ENCODE results near the gene AP5Z1.

The AP5Z1 gene

DNA sequence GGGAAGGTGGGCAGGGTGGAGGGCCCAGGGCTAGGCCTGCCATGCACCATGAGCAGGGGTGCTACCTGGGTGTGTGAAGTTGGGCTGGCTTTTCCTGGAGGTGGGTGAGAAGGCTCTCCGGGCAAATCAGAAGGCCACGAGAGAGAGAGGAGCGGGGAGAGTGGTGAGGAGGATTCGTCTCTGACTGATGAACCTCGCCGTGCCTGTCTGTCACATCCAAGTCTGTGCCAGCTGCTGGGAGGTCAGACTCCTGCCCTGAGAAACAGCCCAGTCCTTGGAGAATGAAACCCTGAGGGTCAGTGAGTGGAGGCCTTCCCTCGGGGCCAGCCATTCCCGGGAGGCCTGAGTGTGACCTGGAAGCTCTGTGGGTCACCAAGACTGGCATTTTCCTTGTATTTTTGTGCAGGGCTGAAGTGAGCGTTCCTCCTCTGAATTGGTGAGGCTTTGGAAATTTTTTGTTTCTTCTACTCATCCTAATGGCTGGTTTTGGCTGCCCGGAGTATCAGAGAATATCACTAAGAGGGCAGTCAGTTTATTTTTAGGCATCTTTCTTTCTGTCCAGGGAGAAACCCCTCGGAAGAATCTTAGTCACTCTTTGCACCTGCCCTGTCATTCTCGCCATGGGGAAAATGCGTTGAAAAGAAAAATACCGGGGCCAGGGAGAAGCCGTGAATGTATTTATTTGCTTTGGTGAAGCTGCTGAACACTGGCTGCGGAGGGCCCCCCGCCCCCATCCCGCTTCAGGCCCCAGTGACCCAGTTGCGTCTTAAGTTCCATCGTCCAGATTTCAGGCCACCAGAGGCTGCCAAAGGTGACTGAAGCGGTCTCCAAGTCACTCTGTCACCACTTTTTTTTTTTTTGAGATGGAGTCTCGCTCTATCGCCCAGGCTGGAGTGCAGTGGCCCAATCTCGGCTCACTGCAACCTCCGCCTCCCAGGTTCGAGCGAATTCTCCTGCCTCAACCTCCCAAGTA lies 6.5 kb upstream of the AP5Z1 start:
- no peak for DNase-seq

DNA sequence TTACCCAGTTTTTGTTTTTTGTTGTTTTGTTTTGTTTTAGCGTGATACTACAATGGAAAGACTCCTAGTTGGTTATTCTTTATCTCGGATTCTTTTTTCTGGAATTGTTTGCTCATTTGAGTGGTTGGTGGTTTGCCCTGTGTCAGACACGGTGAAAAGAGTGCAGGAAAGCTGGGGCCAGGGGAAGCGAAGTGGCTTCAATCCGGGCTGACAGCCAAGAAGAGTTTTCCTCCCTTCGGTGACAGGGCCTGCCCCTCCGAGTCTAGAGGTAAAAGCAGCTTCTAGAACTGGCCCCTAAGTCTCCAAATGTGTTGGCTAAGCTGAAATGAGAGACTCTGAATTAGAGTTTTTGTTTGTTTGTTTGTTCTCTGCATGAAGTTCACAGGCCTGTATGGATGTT lies 5.7 kb upstream of the AP5Z1 start:
- peak; percentile 32 for DNase-seq

DNA sequence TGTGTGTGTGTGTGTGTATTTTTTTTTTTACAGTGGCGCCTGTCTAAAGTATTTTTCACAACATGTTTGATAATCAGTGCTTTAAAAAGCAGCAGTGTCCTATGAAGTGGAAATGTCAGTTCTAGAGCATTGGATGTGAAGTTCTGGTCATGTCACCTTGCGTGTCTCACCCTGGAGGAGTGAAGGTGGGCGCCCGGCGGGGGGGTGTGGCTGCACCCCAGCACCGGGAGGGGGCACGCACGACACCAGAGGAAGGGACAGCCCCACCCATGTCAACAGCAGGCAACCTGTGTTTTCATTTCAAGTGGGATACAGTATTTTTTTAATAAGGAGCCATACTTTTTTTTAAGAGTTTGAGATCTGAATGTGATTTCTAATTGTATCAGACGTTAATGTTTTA lies 4.5 kb upstream of the AP5Z1 start:
- DNase-seq, result no peak

DNA sequence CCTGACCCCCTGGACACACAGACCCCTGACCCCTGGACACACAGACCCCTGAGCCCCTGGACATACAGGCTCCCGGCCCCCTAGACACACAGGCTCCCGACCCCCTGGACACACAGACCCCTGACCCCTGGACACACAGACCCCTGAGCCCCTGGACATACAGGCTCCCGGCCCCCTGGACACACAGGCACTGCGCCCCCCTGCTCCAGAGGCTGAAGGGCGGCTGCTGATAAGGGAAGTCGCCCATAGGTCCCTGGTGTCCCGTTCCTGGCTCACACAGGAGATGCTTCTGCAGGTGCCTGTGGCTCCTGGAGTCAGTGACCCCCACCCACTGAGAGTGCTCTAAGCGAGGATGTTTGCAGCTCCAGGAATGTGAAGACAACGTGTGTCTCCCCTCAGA lies 3.7 kb upstream of the AP5Z1 start:
- no peak for DNase-seq

DNA sequence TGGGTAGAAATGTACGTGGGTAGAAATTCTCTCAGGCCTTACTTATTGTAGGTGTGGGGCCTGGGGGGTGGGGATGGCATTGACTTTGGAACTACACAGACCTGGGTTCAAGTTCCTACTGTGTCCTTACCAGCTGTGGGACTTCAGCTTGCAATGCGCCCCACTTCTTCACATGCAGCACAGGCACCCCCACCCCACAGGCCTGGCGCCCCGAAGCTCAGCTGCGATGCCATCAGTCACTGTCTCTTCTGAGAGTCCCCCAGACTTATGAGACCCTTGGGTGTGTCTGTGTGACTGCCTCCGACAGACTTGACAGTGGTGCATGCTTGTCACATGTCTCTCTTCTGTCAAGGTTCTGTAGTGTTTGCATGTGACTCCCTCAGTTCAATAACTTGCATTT lies 3.1 kb upstream of the AP5Z1 start:
- DNase-seq, result no peak

DNA sequence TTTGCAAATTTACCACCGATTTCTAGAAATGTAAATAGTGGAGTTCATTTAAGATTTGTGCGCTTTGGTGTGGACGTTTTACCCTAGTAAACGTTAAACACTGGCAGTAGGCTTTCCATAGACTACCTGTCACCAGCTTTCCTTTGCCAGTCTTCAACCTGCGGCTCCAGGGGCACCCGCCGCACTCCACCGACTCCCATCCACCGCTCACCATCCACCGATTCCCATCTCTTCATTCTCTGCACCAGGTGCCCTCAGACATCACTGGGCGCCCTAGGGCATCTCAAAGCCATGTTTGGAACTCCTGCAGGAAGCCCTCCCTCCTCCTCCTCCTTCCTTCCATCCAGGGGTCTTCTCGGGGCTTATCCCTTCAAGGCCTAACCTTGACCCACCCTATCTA lies 1.4 kb upstream of the AP5Z1 start:
- DNase-seq, result no peak

DNA sequence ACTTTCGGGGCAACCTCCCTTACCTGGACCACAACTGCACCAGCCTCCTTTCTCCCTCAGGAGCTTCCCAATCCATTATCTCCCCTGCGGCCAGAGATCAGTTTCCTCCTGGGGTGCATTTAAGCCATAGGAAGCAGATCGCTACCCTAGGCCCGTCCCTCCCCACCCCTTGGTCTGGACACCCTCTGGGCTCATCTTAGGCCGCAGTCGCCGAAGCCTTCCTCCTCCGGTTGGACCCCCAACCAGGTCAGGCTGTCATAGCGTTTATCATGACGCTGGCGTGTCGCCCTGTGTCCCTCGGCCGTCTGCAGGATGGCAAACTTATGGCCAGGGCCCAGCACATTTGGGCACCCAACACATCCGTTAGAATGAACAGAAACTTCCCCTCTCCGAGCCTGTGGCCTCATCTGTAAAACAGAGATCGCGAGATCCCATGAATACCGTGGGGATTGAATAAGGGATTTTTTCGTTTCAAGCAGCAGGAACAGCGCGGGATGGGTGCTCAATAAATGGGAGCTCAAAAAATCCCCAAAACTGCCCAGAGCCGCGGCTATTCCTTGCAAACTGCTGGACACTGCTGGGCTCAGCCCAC lies 669 bp upstream of the AP5Z1 start:
- DNase-seq, result no peak

DNA sequence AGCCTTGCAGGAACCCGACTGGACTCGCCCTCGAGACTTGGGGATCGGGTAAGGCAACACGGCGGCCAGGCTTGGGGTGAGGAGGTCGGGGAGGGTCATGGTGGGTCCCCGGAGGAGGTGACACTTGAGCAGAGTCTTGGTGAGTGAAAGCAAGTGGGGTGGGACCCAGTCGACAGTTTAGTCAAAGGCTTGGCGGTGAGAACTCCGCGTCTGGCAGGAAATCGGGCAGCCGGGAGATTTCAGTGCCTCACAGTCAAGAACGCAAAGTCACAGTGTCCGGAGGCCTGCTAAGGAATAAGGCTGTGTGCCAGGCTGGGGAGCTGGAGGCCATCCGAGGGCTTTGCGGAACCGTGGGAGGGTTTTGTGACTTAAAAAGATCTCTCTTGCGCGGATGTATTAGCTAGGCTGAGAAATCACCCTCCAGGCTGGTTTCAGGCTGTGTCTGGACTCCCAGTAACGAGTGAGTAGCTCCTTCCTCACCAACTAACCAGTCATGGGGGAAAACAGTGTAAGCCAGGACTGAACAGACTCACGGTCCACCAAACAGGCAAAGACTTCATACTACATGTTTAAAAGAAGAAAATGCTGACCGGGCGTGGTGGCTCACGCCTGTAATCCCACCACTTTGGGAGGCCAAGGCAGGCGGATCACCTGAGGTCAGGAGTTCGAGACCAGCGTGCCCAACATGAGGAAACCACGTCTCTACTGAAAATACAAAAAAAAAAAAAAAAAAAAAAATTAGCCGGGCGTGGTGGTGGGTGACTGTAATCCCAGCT lies 613 bp downstream of the AP5Z1 start:
- no peak for DNase-seq

DNA sequence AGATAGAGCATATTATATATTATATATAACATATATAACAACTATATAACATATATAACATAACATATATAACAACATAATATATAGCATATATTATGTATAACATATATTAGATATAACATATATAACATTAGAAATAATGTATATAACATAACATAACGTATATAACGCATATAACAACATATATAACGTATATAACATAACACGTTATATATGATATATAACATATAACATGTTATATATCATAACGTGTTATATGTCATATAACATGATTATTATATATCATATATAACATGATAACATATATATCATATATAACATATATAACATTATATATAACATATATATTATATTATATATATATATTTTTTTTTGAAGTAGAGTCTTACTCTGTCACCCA lies 3.7 kb downstream of the AP5Z1 start:
- no peak for DNase-seq

DNA sequence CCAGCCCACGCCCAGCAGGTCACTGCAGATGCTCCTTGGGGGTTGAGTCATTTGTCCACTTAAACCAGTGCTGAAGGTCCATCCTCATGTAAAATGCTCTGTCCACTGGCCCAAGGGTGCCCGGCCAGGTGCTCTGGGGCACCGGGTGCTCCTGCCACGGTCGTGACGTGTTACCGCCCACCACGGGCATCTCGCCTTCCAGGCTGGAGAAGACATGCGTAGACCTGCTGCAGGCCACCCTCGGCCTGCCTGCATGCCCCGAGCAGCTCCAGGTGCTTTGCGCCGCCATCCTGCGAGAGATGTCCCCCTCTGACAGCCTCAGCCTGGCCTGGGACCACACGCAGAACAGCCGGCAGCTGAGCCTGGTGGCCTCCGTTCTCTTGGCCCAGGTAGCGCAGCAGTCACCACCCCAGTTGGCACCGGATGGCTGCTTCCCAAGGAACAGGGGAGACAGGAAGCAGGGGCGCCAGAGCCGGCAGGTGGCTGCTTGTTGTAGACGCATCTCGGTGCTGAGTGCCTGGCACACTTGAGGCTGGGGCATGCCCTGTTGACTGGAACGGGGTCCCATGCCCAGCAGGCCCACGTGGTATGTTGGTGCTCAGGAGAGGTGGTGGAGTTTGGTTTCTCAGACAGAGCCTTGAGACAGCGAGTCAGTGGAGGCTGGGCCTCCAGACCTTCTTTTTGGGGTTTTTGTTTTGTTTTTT lies 6.1 kb downstream of the AP5Z1 start:
- no peak for DNase-seq

DNA sequence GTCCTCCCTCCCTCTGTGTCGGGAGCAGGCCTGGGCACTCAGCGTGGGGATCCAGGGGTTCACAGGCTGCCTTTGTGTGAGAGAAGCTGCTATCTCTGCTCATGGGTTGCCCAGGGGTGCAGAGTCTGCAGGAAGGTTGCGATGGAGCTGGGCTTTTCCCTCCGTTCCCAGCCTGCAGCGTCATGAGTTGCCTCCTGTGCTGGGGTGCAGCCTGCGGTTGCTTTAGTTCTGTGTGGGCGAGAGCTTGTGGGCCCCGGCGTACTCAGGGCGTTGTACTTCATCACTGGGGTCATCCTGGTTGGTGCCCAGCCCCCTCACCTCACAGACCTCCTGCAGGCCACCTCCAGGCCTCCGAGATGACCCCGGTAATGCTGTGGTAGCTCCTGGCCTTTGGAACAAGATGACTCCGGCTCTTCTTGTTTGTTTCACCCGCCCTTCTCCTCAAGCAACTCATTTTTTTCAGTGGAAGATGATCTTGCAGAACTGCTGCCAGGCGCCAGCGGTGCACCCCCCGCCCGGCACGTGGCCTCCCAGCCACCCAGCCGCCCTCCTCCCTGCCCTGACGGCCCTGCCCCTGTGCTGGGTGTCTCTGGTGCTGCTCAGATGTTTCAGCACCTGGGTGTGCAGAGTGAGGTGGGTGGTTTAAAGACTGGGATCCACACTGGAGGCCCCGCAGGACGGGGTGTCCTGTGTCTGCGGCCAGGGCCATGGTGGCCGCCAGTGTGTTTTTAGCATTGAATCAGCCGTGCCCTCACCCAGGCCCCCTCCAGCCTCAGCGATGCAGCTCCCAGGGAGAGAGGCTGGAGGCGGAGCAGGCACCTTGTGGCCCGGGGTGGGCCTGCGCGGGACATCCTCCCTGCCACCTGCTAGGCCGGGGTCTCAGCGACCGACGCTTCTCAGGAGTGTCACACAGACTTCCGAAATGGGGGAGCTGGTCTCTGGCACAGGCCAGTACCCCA lies 7.2 kb downstream of the AP5Z1 start:
- no peak for DNase-seq

DNA sequence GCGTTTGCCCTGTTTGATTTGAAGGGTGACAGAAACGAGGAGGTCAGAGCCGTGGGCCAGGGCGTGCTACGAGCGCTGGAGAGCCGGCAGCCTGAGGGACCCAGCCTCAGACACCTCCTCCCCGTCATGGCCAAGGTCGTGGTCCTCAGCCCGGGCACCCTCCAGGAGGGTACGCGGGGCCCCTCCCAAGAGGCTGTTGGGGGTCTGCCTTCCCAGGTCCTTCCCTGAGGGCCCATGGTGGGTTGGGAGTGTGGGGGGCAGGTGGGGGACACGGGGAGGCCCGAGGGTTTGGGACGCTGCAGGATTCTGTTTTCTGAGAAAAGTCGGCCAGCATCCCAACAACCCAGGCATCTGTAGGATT lies 7.8 kb downstream of the AP5Z1 start:
- no peak for DNase-seq

DNA sequence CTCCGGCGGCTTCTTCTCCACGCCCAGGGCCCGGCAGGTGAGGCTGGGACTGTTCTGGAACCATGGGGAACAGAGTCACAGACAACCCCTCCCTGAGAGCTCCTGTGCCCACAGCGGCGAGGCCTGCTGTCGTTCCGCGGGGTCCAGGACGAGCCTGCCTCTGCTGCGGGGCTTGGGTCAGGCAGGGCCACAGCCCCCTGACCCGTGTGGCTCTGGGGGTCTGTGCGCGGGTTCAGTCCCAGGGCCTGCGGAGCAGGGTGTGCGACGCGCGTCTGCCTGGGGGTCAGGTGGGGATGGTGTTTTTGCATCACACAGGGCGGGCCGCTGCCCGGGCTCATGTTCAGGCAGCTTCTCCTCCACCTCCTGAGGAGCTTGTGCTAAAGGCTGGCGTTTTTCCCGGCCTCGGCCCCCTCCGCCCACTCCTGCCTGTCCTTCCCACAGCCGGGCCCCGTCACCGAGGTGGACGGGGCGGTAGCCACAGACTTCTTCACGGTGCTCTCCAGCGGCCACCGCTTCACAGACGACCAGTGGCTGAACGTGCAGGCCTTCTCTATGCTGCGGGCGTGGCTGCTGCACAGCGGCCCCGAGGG lies 8.4 kb downstream of the AP5Z1 start:
- no peak for DNase-seq

DNA sequence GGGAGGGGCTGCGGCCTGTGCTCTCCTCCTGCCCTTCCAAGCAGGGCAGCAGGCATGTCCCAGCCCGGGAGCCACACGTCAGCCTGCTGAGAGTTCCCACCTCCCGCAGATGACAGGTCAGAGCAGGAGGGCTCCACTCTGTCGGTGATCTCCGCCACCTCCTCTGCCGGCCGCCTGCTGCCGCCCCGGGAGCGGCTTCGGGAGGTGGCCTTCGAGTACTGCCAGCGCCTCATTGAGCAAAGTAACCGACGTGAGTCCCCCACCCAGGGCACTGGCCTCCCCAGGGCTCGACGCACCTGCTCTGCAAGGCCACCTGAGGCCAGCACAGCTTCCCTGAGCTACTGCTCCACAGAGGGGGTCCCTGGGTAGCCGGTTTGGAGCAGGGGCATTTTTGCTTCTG lies 9.4 kb downstream of the AP5Z1 start:
- no peak for DNase-seq

DNA sequence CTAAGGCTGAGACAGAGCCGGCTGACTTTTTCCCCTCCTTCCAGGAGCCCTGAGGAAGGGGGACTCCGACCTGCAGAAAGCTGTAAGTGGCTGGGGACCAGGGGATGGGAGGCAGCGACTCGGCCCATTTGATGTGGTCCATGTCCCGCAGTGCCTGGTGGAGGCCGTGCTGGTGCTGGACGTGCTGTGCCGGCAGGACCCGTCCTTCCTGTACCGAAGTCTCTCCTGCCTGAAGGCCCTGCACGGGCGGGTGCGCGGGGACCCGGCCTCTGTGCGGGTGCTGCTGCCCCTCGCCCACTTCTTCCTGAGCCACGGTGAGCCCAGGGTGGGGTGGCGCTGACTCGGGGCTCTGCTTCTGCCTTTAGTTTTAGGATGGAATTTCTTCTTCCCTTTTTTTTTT lies 9.9 kb downstream of the AP5Z1 start:
- no peak for DNase-seq

DNA sequence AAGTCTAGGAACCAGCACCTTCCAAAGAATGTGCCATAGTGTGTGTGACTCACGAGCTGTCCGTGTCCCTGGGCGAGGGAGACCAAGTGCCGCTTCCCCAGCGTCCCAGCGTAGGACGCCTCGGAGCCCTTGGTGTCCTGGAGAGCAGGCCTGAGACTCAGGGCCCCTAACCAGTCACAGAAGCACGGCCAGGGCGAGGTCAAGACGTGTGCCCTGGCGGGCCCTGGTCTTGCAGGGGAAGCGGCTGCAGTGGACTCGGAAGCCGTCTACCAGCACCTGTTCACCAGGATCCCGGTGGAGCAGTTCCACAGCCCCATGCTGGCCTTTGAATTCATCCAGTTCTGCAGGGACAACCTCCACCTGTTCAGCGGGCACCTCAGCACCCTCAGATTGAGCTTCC lies 10.6 kb downstream of the AP5Z1 start:
- DNase-seq, result no peak

DNA sequence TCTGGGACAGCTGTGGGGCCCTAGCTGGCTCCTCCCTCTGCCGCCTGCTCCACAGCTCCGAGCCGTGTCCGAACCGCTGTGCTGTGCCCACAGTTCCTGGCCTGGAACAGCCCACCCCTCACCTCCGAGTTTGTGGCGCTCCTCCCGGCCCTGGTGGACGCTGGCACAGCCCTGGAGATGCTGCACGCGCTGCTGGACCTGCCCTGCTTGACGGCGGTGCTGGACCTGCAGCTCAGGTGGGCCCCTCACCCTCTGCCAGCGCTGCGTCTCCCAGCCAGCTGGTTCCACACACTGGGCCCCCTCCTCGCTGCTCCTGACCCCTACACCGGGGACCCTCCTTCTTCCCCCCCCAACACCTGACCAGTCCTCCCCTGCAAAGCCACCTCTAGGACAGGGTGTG lies 12.1 kb downstream of the AP5Z1 start:
- DNase-seq, result no peak

DNA sequence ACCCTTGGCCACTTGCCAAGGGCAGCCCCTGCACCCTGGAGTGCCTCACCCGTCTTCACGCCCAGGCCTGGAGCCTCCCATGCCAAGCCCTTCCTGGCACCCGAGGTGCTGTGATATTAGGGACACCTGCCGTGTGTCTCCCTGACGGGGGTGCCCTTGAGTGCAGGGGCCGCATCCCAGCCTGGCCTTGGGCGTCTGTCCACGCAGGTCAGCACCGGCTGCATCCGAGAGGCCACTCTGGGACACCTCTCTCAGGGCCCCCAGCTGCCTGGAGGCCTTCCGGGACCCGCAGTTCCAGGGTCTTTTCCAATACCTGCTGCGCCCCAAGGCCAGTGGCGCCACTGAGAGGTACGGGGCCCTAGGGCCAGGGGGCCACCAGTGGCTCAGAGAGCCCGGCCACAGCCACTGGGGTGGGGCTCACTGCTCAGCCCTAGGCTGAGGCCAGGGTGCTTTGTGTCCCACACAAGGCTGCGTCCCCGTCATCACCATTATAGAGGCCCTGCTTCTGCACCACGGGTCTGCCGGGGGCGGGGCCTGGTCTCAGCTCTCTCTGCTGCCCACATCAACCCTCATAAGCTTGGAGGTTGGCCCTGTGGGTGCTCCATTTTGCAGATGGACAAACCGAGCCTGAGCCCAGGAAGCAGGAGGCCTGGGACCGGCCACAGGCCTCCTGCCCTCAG lies 12.7 kb downstream of the AP5Z1 start:
- no peak for DNase-seq

DNA sequence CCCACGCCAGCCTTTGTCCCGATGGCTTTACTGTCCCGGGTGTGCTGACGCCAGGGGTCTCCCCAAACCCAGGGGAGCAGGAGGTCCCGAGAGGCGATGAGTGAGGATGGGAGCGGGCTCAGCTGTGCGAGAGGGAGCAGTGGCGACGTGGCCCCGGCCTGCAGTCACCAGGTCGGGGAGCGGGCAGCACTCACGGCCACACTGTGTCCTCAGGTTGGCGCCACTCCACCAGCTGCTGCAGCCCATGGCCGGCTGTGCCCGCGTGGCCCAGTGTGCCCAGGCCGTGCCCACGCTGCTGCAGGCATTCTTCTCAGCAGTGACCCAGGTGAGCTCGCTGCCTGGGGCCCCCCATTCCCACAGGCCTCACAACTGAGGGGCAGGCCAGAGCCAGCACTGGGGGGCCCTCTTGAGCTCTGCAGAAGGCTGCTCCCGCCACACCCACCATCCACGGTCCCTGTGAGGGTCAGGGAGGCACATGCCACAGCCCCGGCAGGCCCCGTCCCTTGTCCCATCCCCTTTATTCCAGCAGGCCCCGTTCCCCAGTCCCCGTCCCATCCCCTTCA lies 13.3 kb downstream of the AP5Z1 start:
- no peak for DNase-seq

DNA sequence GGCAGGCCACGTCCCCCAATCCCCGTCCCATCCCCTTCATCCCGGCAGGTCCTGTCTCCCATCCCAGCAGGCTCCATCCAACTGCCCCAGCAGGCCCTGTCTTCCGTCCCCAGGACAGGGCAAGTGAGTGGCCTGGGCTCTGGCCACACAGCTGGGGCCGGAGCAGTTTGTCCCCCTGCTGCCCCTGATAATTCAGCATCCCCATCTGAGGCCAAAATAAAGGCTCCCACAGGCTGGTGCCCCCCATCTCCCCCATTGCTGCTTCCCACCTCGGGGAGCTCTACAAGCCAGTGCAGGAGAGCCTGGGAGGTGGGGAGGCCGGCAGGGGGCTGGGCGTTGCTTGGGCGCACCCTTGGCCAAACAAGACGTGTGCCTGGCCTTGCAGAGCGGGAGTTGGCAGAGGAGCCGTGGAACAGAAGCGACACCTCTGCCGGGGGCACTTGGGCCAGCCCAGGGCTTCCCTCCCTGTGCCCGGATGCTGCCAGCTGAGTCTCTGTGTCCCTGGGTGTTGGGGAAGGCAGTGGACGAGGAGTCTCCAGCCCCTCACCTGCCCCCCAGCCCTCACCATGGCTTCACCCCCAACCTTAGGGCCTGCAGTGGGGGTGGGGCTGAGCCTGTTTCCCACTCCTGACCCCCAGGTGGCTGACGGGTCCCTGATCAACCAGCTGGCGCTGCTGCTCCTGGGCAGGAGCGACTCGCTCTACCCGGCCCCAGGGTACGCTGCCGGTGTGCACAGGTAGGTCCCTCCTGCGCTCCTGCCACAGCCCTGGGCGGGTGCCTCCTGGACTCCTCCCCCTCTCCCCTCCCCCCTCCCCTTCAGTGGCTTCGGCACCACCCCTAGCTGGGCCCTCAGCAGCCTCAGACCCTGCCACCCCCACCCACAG lies 14.0 kb downstream of the AP5Z1 start:
- DNase-seq, result no peak

Data from NCI-H1092 (cell line).